HG03558 (cell line): ENCODE data around the gene NKAIN2.
"Not testable (repeated sequence)": the region's sequence is repeated elsewhere in the genome, so short reads cannot be mapped to it uniquely, and the experiment has no call there.

Experiments
- ATAC-seq: cut with Tn5 transposase; IDR thresholded peaks from one replicate; pipeline ENCODE4 v1.9.1; 2021; ENCODE audit warnings: moderate number of reproducible peaks; ENCODE audit not compliant: unreplicated experiment; ENCODE audit errors: extremely low read depth

NKAIN2 gene

GRCh38 chr6:123945386-123945785 lies 141.7 kb downstream of the NKAIN2 start:
- ATAC-seq: no peak

GRCh38 chr6:123953920-123954319 lies 150.3 kb downstream of the NKAIN2 start:
- ATAC-seq: no peak

- no peak for ATAC-seq
Measured at GRCh38 chr6:123956492-123957139, 153.0 kb downstream of the NKAIN2 start.

GRCh38 chr6:123962508-123962907 lies 158.8 kb downstream of the NKAIN2 start:
- no peak for ATAC-seq

- no peak for ATAC-seq
Measured at GRCh38 chr6:123965894-123966293, 162.2 kb downstream of the NKAIN2 start.

GRCh38 chr6:123966618-123967017 lies 163.0 kb downstream of the NKAIN2 start:
- ATAC-seq: no peak

GRCh38 chr6:123967905-123968304 lies 164.2 kb downstream of the NKAIN2 start:
- ATAC-seq: no peak

- no peak for ATAC-seq
Measured at GRCh38 chr6:123972600-123973294, 169.1 kb downstream of the NKAIN2 start.

- no peak for ATAC-seq
Measured at GRCh38 chr6:123980311-123980710, 176.6 kb downstream of the NKAIN2 start.

- ATAC-seq: no peak
Measured at GRCh38 chr6:123986938-123987337, 183.3 kb downstream of the NKAIN2 start.

GRCh38 chr6:123989918-123990317 lies 186.3 kb downstream of the NKAIN2 start:
- ATAC-seq: not testable (repeated sequence)

- ATAC-seq: no peak
Measured at GRCh38 chr6:123990376-123990775, 186.7 kb downstream of the NKAIN2 start.

- ATAC-seq: no peak
Measured at GRCh38 chr6:123994168-123994567, 190.5 kb downstream of the NKAIN2 start.

GRCh38 chr6:123994891-123995635 lies 191.4 kb downstream of the NKAIN2 start:
- no peak for ATAC-seq

GRCh38 chr6:123997223-123997622 lies 193.6 kb downstream of the NKAIN2 start:
- ATAC-seq: no peak

- ATAC-seq: no peak
Measured at GRCh38 chr6:124002377-124003081, 198.9 kb downstream of the NKAIN2 start.

- ATAC-seq: no peak
Measured at GRCh38 chr6:124007266-124007665, 203.6 kb downstream of the NKAIN2 start.

- ATAC-seq: no peak
Measured at GRCh38 chr6:124008000-124008987, 204.6 kb downstream of the NKAIN2 start.

- no peak for ATAC-seq
Measured at GRCh38 chr6:124008988-124009765, 205.5 kb downstream of the NKAIN2 start.
